Amniotic stem cell (primary cell): Measurements from ENCODE around the gene WDR35.

ENCODE experiments used
- DNase-seq: peaks from one replicate; lab custom pipeline; 2025; lab: John Stamatoyannopoulos, UW

WDR35 gene

DNA sequence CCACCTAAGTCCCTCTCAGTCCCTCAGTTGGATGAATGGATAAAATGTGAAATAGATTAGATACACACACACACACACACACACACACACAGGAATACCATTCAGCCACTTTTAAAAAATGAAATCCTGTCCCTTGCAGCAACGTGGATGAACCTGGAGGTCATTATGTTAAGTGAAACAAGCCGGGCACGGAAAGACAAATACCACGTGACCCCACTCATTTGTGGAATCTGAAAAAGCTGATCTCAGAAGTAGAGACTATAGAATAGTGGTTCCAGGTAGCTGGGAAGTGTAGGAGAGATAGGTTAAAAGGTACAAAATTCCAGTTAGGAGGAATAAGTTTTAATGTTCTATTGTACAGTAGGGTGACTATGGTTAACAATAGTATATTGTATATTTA is 119.1 kb downstream of the WDR35 start:
- no peak for DNase-seq

GRCh38 chr2:19868701-19869580 is 121.0 kb downstream of the WDR35 start:
- DNase-seq, result no peak

DNA sequence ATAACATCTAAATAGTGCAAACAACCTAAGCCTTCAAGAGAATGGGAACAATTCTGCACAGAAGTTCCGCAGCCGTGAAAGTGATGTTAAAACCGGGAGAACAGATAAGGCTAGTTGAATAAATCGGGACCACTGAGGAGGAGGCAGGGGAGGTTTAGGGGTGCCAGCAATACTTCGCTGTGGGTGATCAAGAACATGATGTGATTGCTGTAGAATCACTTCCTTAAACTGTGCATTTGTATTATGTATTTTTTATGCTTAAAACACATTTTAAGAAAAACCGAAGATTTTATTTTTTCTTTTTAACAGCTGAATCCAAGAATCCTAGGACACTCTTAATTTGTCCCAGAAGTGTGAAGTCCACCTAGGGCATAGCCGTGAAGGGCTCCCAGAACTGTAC is 121.7 kb downstream of the WDR35 start:
- DNase-seq, result no peak

GRCh38 chr2:19866771-19867170 is 123.1 kb downstream of the WDR35 start:
- DNase-seq, result no peak

DNA sequence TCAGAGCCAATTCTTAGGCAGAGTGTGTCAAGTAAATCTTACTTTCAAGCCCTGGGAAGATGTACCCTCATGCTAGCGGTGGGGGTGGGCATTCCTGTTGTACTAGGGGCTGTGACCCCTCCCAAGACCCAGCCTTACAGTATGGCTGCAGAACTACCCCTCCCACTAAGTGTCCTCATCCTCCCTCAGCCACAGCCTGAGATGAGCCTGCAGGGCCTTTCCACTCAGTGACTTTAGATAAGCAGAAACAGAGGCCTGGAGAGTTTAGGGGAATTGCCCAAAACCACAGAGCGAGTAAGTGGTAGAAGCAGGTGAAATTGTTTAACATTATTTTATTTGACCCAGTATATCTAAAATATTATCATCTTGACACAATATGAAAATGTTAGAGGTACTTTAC is 124.8 kb downstream of the WDR35 start:
- DNase-seq, result no peak

- no peak for DNase-seq
These were observed 125.5 kb downstream of the WDR35 start for GRCh38 chr2:19864381-19864780.

DNA sequence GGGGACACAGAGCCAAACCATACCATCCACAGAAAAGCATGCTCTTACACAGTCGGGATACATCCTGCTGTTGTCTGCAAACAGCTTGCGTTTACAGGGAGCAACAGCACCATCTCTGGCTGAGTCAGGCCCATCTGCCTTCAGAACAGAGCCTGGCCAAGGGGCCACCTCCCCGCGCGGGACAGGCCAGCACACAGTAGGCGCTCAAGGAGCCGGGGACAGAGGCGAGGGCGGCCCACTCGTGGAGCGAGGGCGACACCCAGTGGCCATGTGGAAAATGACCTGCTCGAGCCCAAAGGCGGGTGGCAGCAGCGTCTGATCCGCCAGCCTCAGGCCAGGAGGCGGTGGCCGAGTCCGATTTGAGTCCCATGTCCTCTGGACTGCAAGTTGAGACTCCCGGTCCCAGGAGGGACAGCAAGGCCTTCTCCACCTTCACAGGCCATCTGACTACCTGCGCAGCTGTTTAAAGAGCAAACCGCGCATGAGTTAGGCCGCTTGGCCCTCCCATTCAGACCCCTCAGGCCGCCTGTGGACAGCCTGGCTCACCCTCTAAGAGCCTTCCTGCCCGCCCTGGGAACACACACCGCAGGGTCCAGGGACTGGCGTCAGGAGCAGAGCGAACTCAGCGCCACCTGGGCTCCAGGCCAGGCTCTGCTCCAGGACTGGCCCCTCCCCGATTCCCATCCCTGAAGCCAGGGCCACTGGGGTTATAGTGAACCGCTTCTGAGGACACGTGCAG is 126.4 kb downstream of the WDR35 start:
- no peak for DNase-seq

GRCh38 chr2:19861813-19862212 is 128.1 kb downstream of the WDR35 start:
- no peak for DNase-seq
